CD4-positive, alpha-beta memory T cell (primary cell): ENCODE results near the gene PRKAG2. TPM values are rescaled to one million over a fixed set of nuclear protein-coding genes. Genes with fewer than 3 reads are reported as not detected.
A peak's percentile ranks its signal among the peaks of the same experiment; 100 is the strongest.

Experiments used
- CTCF ChIA-PET: fragments of 350-600 bp; sonication (Branson Sonifier 250); formaldehyde crosslinking; loops from one replicate; lab custom pipeline; 2021; ENCODE audit warnings: inconsistent platforms; ENCODE audit not compliant: partially characterized antibody; lab: Charles Lee
- POLR2A ChIA-PET: fragments of 350-600 bp; sonication (Branson Sonifier 250); formaldehyde crosslinking; loops from one replicate; lab custom pipeline; 2021; ENCODE audit not compliant: partially characterized antibody; lab: Charles Lee
- DNase-seq, 5 donors: peaks; one replicate each; pipeline versions ENCODE4 v3.0.0 to v3.0.0-alpha.2; 2020 to 2022; ENCODE audit warnings: mixed read lengths in 1 of 5
- H3K27ac ChIP-seq: one replicate; pipeline ENCODE4 v1.7.0; 2013; ENCODE audit warnings: low read depth, low read length
- H3K27me3 ChIP-seq: 2 replicates; pipeline ENCODE4 v1.7.0; 2013; ENCODE audit warnings: mild to moderate bottlenecking, low read length, moderate library complexity; ENCODE audit not compliant: insufficient read depth
- H3K36me3 ChIP-seq: 2 replicates; pipeline ENCODE4 v1.7.0; 2013; ENCODE audit warnings: mild to moderate bottlenecking, low read length, moderate library complexity; ENCODE audit not compliant: insufficient read depth
- H3K4me1 ChIP-seq: 2 replicates; pipeline ENCODE4 v1.7.0; 2013; ENCODE audit warnings: mild to moderate bottlenecking, low read length, moderate library complexity; ENCODE audit not compliant: insufficient read depth
- H3K4me3 ChIP-seq, 2 donors: one replicate each; pipeline ENCODE4 v1.7.0; 2013; ENCODE audit warnings: low read length in 2 of 2, mild to moderate bottlenecking in 1 of 2
- H3K9me3 ChIP-seq, 2 donors: one replicate each; pipeline ENCODE4 v1.7.0; 2013; ENCODE audit warnings: low read length in 2 of 2, control low read depth in 1 of 2; ENCODE audit not compliant: control insufficient read depth in 1 of 2
- H3K27ac Mint-ChIP-seq, 7 donors: one replicate each; pipeline ENCODE4 v1.8.0; 2020 to 2021; ENCODE audit warnings: mixed read lengths in 7 of 7, mild to moderate bottlenecking in 6 of 7, inconsistent platforms in 3 of 7, moderate library complexity in 3 of 7
- H3K27me3 Mint-ChIP-seq, 2 donors: one replicate each; pipeline ENCODE4 v1.8.0; 2020 to 2021; ENCODE audit warnings: mixed read lengths in 2 of 2
- H3K36me3 Mint-ChIP-seq, 2 donors: one replicate each; pipeline ENCODE4 v1.8.0; 2020 to 2021; ENCODE audit warnings: mixed read lengths in 2 of 2, inconsistent platforms in 1 of 2, mild to moderate bottlenecking in 1 of 2
- H3K4me1 Mint-ChIP-seq, 4 donors: one replicate each; pipeline ENCODE4 v1.8.0; 2020 to 2021; ENCODE audit warnings: mixed read lengths in 4 of 4, mild to moderate bottlenecking in 1 of 4
- H3K4me3 Mint-ChIP-seq, 8 donors: one replicate each; pipeline ENCODE4 v1.8.0; 2020 to 2021; ENCODE audit warnings: mixed read lengths in 8 of 8, mild to moderate bottlenecking in 7 of 8, moderate library complexity in 6 of 8, inconsistent platforms in 3 of 8
- H3K9me3 Mint-ChIP-seq, 8 donors: one replicate each; pipeline ENCODE4 v1.8.0; 2020 to 2021; ENCODE audit warnings: mixed read lengths in 8 of 8, mild to moderate bottlenecking in 5 of 8, inconsistent platforms in 3 of 8, moderate library complexity in 1 of 8
- intact Hi-C: fragments of 100-400 bp; cut with micrococcal nuclease; formaldehyde crosslinking; loops from one replicate; pipeline ENCODE4 v1.15.1; 2023
- polyA plus RNA-seq, 2 donors: library from polyadenylated mRNA; unstranded; fragments of 300-500 nt; fragmentation: Illumina TruSeq; gene quantifications; one replicate each; pipeline ENCODE4 v1.2.3, GENCODE V29; 2021
- total RNA-seq, 2 experiments: library from RNA; stranded (reverse); gene quantifications; one replicate each; pipeline ENCODE4 v1.2.3, GENCODE V29; 2021

Gene PRKAG2
- total and polyA plus RNA-seq, 4 experiments from 2014 or later, result 27.4 to 61.0 (median 47.4) TPM

DNA sequence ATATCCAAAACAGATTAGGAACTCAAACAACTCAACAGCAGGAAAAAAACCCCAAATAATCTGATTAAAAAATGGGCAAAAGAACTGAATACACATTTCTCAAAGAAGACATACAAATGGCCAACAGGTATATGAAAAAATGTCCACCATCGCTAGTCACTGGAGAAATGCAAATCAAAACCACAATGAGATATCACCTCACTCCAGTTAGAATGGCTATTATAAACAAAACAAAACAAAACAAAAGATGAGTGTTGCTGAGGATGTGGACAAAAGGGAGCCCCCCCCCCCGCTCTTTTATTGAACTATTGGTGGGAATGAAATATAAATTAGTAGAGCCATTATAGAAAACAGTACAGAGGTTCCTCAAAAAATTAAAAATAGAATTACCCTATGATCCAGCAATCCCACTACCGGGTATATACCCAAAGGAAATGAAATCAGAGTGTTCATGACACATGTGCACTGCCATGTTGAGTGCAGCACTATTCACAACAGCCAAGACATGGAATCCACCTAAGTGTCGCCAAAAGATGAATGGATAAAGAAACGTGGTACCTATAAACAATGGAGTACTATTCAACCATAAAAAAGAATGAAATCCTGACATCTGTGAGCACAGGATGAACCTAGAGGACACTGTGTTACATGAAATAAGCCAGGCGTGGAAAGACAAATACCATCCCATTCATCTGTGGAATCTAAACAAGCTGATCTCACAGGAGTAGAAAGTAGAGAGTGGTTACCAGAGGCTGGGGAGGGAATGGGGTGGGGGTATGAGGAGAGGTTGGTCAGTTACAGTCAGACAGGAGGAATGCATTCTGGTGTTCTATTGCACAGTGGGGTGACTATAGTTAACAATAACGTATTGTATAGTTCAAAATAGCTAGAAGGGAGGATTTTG, 279.1 kb downstream of the PRKAG2 start:
- Histone ChIP-seq H3K36me3 (peaks cover 8% of the 10 kb centered on the region), H3K27me3 (no peaks in the 10 kb centered on the region), H3K4me1 (no peaks in the 10 kb centered on the region), H3K4me3 (no peak overlapping the region), H3K9me3 (no peaks in the 10 kb centered on the region), H3K27ac (no peak overlapping the region)
- POLR2A ChIA-PET, result no interaction called here
- Mint-ChIP-seq H3K4me3 (no peak overlapping the region), H3K4me1 (peaks cover 11 to 23% (median 17%) of the 10 kb centered on the region in 4 donors), H3K27me3 (no peaks in the 10 kb centered on the region), H3K27ac (no peak overlapping the region), H3K36me3 (peaks cover 6 to 20% of the 10 kb centered on the region in 2 donors), H3K9me3 (no peaks in the 10 kb centered on the region)
- CTCF ChIA-PET, result no interaction called here
- DNase-seq, result no peak
- intact Hi-C loops, result no loop called here

DNA sequence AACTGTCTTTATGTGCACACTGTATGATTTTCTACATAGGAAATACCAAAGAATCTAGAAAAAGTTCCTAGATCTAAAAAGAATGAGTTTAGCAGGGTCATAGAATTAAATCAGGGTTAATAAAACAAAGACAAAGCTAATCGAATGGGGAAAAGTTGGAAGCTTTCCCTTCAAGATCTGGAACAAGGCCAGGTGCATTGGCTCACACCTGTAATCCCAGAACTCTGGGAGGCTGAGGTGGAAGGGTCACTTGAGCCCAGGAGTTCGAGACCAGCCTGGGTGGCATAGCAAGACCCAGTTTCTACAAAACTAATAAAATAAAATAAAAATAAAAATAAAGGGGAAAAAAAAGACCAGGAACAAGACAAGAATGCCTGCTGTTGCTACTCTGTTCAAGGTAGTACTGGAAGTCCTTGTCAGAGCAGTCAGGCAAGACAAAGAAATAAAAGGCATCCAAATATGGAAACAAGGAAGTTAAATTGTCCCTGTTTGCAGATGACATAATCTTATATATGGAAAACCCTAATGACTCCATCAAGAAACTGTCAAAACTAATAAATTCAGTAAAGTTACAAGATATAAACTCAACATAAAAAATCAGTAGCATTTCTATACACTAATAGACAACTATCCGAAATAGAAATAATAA, 281.1 kb downstream of the PRKAG2 start:
- Histone ChIP-seq H3K4me1 (no peaks in the 10 kb centered on the region), H3K4me3 (no peak overlapping the region), H3K27ac (no peak overlapping the region), H3K36me3 (peaks cover 8% of the 10 kb centered on the region), H3K27me3 (no peaks in the 10 kb centered on the region), H3K9me3 (no peaks in the 10 kb centered on the region)
- Mint-ChIP-seq H3K4me1 (peaks cover 16 to 26% (median 18%) of the 10 kb centered on the region in 4 donors), H3K4me3 (no peak overlapping the region), H3K36me3 (peaks cover 7 to 24% of the 10 kb centered on the region in 2 donors), H3K9me3 (no peaks in the 10 kb centered on the region), H3K27me3 (no peaks in the 10 kb centered on the region), H3K27ac (no peak overlapping the region)
- intact Hi-C loops, result no loop called here
- no peak for DNase-seq
- POLR2A ChIA-PET, result no interaction called here
- CTCF ChIA-PET, result no interaction called here

DNA sequence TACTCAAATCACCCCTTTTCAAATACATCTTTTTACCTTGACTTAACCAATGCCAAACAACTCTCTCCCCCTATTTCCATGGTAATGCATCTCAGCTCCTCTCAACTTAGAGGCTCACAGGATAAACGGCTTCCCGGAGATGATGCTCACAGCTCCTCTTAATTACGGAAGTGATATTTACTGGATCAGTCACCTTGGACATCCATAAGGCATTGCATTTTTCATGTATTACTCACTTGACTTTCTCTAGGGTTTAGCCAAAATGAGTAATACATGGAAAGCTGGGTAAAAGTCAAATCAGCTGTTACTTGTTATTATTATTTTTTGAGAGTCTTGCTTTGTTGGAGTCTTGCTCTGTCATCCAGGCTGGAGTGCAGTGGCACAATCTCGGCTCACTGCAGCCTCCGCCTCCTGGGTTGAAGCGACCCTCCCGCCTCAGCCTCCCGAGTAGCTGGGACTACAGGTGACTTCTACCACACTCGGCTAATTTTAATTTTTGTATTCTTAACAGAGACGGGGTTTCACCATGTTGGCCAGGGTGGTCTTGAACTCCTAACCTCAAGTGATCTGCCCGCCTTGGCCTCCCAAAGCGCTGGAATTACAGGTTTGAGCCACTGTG, 283.9 kb downstream of the PRKAG2 start:
- Mint-ChIP-seq H3K9me3 (no peaks in the 10 kb centered on the region), H3K4me3 (no peak overlapping the region), H3K36me3 (peaks cover 11 to 30% of the 10 kb centered on the region in 2 donors), H3K4me1 (peaks cover 10 to 12% (median 11%) of the 10 kb centered on the region in 4 donors), H3K27me3 (no peaks in the 10 kb centered on the region), H3K27ac (no peak overlapping the region)
- no peaks in the 10 kb centered on the region for H3K27me3 ChIP-seq
- no peak for DNase-seq
- H3K9me3 ChIP-seq, result no peaks in the 10 kb centered on the region
- H3K4me1 ChIP-seq, result no peaks in the 10 kb centered on the region
- H3K27ac ChIP-seq, result no peak overlapping the region
- ChIA-PET POLR2A (no interaction called here), CTCF (no interaction called here)
- intact Hi-C loops, result no loop called here
- H3K4me3 ChIP-seq, result no peak overlapping the region
- peaks cover 8% of the 10 kb centered on the region for H3K36me3 ChIP-seq

DNA sequence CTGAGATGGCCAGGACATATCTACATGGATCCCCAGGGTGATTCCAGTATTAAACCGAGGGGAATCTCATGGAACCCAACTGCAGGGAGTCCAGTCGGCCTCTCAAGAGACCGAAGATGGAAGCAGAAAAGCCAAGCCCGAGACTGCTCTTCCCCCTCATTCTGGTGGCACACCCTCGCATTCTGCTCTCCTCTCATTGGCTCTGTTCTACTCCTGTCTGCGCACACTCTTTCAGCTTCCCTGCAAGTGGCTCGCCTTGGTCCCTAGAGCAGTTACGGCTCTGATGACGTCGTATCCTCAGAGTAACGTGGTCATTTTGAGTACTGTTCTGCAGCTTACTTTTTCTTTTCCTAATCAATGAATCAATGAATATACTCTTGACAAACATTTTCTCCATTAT, 284.6 kb downstream of the PRKAG2 start:
- H3K27ac Mint-ChIP-seq, result peak overlapping the region in 2 of 7 donors; percentile 73 to 87
- DNase-seq, result no peak
- H3K4me1 Mint-ChIP-seq, result peaks cover 4 to 12% (median 9%) of the 10 kb centered on the region in 4 donors
- Histone ChIP-seq H3K4me3 (no peak overlapping the region), H3K4me1 (no peaks in the 10 kb centered on the region), H3K27ac (no peak overlapping the region), H3K9me3 (no peaks in the 10 kb centered on the region), H3K36me3 (peaks cover 8% of the 10 kb centered on the region), H3K27me3 (no peaks in the 10 kb centered on the region)
- H3K4me3 Mint-ChIP-seq, result no peak overlapping the region
- peaks cover 11 to 36% of the 10 kb centered on the region in 2 donors for H3K36me3 Mint-ChIP-seq
- CTCF ChIA-PET, result interaction anchor here (1.4 kb wide), 1 partner anchor 190 kb away, joined by 4 read pairs; no protein-coding TSS in a partner anchor
- no peaks in the 10 kb centered on the region for H3K9me3 Mint-ChIP-seq
- intact Hi-C loops, result no loop called here
- H3K27me3 Mint-ChIP-seq, result no peaks in the 10 kb centered on the region
- POLR2A ChIA-PET, result interaction anchor here (0.5 kb wide), 1 partner anchor 70 kb away, joined by 3 read pairs; no protein-coding TSS in a partner anchor

DNA sequence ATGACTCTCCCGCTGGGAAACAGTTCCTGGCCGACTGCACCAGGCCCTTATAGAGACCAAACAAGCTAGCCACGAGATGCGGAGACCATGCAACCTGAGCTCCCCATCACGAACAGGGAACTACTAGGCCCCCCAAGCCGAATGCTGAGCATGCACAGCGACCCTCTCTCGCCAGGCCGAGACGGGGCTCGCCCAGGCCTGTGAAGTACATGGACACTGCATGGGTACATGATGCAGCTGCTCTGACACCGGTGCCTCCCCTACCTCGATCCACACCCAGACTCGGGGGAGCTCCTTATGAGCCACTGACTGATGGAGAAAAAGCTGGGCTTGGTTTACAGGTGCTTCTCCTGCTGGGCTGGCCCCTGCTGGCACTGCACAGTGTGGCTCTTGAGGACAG, 285.0 kb downstream of the PRKAG2 start:
- no peak overlapping the region for H3K4me3 Mint-ChIP-seq
- Histone ChIP-seq H3K4me1 (no peaks in the 10 kb centered on the region), H3K36me3 (peaks cover 8% of the 10 kb centered on the region), H3K27ac (no peak overlapping the region), H3K9me3 (no peaks in the 10 kb centered on the region), H3K27me3 (no peaks in the 10 kb centered on the region), H3K4me3 (no peak overlapping the region)
- H3K27ac Mint-ChIP-seq, result no peak overlapping the region
- no peak for DNase-seq
- peaks cover 11 to 39% of the 10 kb centered on the region in 2 donors for H3K36me3 Mint-ChIP-seq
- intact Hi-C loops, result no loop called here
- H3K27me3 Mint-ChIP-seq, result no peaks in the 10 kb centered on the region
- H3K4me1 Mint-ChIP-seq, result peaks cover 0 to 7% (median 6%) of the 10 kb centered on the region in 4 donors
- no peaks in the 10 kb centered on the region for H3K9me3 Mint-ChIP-seq
- ChIA-PET CTCF (interaction anchor here (1.4 kb wide), 1 partner anchor 191 kb away, joined by 4 read pairs; no protein-coding TSS in a partner anchor), POLR2A (interaction anchor here (0.5 kb wide), 1 partner anchor 70 kb away, joined by 3 read pairs; no protein-coding TSS in a partner anchor)

DNA sequence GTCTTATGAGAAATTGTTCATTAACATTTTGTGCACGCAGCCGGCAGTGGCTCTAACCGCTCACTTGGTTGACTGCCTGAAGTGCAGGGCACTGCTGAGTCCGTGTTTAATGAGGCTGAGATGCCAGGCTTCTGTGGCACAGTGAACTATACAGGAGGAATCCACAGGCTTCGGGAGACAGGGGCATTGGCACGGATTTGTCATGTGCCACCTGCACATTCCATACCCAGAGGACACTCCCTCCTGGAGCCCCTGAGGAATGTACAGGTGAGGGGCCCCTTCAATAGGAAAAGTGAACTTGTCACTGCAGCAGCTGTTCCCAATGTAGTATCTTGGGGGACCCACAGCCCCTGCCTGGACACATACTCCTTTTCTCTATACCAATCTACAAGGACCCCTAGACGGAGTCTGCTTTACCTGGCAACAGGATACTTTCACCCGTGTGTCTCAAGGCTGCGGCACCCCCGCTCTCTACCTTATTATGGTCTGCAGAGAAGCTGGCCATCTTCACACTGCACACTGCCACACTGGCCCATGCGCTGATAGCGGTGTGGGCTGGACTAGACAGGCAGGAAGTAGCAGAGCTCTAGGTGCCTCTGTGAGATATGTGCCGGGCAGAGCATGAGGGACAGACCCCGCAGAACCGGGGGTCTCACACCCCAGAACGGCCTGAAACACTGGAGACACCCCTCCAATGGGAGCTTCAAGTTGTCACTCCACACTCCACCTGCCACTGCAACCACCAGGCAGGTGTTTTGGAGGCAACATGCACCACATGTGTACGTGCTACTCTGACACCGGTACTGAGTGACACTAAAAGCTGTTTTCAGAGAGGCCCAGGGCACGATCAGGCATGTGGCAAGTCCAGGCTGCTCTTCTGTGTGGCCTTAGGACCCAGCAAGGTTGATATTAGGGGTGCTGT, 285.8 kb downstream of the PRKAG2 start:
- DNase-seq, result no peak
- no peaks in the 10 kb centered on the region for H3K27me3 Mint-ChIP-seq
- no peaks in the 10 kb centered on the region for H3K9me3 Mint-ChIP-seq
- H3K27ac Mint-ChIP-seq, result no peak overlapping the region
- H3K4me1 Mint-ChIP-seq, result peaks cover 0 to 13% (median 4%) of the 10 kb centered on the region in 4 donors
- Histone ChIP-seq H3K4me3 (no peak overlapping the region), H3K36me3 (peaks cover 8% of the 10 kb centered on the region), H3K9me3 (no peaks in the 10 kb centered on the region), H3K27ac (no peak overlapping the region), H3K4me1 (no peaks in the 10 kb centered on the region), H3K27me3 (no peaks in the 10 kb centered on the region)
- POLR2A ChIA-PET, result no interaction called here
- no peak overlapping the region for H3K4me3 Mint-ChIP-seq
- peaks cover 18 to 44% of the 10 kb centered on the region in 2 donors for H3K36me3 Mint-ChIP-seq
- intact Hi-C loops, result no loop called here
- CTCF ChIA-PET, result interaction anchor here (1.4 kb wide), 1 partner anchor 191 kb away, joined by 4 read pairs; no protein-coding TSS in a partner anchor
